ENCODE results near the gene PHETA1. TPM values are rescaled to one million over a fixed set of nuclear protein-coding genes. Genes with fewer than 3 reads are reported as not detected.

Gene PHETA1
- total and polyA plus RNA-seq, 2 donors (not counting 1 experiment from before 2014, with no cell fraction given): 7.4 to 9.4 TPM

- Mint-ChIP-seq H3K4me3 (no peak overlapping the region), H3K27ac (no peak overlapping the region), H3K4me1 (peaks cover 4% of the 10 kb centered on the region), H3K9me3 (ENCODE audit: insufficient read depth) (no peaks in the 10 kb centered on the region), H3K27me3 (peaks cover 16% of the 10 kb centered on the region)
- ChIA-PET POLR2A (no interaction called here), CTCF (interaction anchor here (7.1 kb wide), 1 partner anchor 421 kb away, joined by 54 read pairs; no protein-coding TSS in a partner anchor)
- intact Hi-C loops (cut with micrococcal nuclease): loop anchor here (5.0 kb wide), 1 partner anchor 293 kb away; no protein-coding TSS in a partner anchor
- no peaks in the 10 kb centered on the region for H4K20me1 ChIP-seq (ENCODE audit: control insufficient read depth, insufficient read depth, low read length, poor library complexity, severe bottlenecking)
- H3K4me1 ChIP-seq (ENCODE audit: control insufficient read depth in 2 of 2, insufficient read depth in 2 of 2, low read length in 2 of 2): peaks cover 5% of the 10 kb centered on the region in 2 donors
- no peak overlapping the region for H2AFZ ChIP-seq (ENCODE audit: insufficient read depth, low read depth, low read length, poor library complexity, severe bottlenecking)
- H3K4me3 ChIP-seq (ENCODE audit: control extremely low read depth in 1 of 5, extremely low read depth in 1 of 5, insufficient read depth in 1 of 5, low read depth in 2 of 5, low read length in 4 of 5): no peak overlapping the region
- no peak for ATAC-seq (ENCODE audit: low read depth)
- H3K9ac ChIP-seq (ENCODE audit: low read length): no peak overlapping the region
- H3K9me3 ChIP-seq (ENCODE audit: control extremely low read depth in 1 of 3, control insufficient read depth in 2 of 3, insufficient read depth in 1 of 3, low read length in 2 of 3): peaks cover 0 to 4% (median 0%) of the 10 kb centered on the region in 3 donors
- peaks cover 0 to 10% (median 1%) of the 10 kb centered on the region in 4 experiments for H3K27me3 ChIP-seq (replicated peaks in 1 of 4; ENCODE audit: control extremely low read depth in 1 of 4, control insufficient read depth in 3 of 4, insufficient read depth in 4 of 4, low read length in 3 of 4)
- 64% methylated on average over 7 of the region's 7 CpGs for WGBS (ENCODE audit: insufficient coverage)
- no peaks in the 10 kb centered on the region for H3K79me2 ChIP-seq (ENCODE audit: control insufficient read depth, insufficient read depth, low read length)
- TF ChIP-seq CTCF (IDR thresholded peaks at IDR 0.05) (no peak), EZH2 (IDR thresholded peaks at IDR 0.05; ENCODE audit: borderline replicate concordance, insufficient read depth, low read depth, low read length, poor library complexity, severe bottlenecking) (no peak)
- DNase-seq: no peak
- H3K27ac ChIP-seq (ENCODE audit: low read length in 2 of 2): no peak overlapping the region
- no peak overlapping the region for H3K4me2 ChIP-seq (replicated peaks; ENCODE audit: low read depth, low read length, poor library complexity, severe bottlenecking)
- no peaks in the 10 kb centered on the region for H3K36me3 ChIP-seq (replicated peaks in 1 of 2; ENCODE audit: control extremely low read depth in 1 of 2, control insufficient read depth in 1 of 2, extremely low read depth in 1 of 2, insufficient read depth in 2 of 2, low read length in 1 of 2)
Measured at GRCh38 chr12:111314953-111315539, 53.8 kb downstream of the PHETA1 start.

- Histone ChIP-seq H3K4me2 (replicated peaks; ENCODE audit: low read depth, low read length, poor library complexity, severe bottlenecking) (peak overlapping the region; percentile 39), H3K36me3 (replicated peaks in 1 of 2; ENCODE audit: control extremely low read depth in 1 of 2, control insufficient read depth in 1 of 2, extremely low read depth in 1 of 2, insufficient read depth in 2 of 2, low read length in 1 of 2) (no peaks in the 10 kb centered on the region), H3K27ac (ENCODE audit: low read length in 2 of 2) (no peak overlapping the region), H3K9ac (ENCODE audit: low read length) (no peak overlapping the region), H3K4me3 (ENCODE audit: control extremely low read depth in 1 of 5, extremely low read depth in 1 of 5, insufficient read depth in 1 of 5, low read depth in 2 of 5, low read length in 4 of 5) (no peak overlapping the region), H3K4me1 (ENCODE audit: control insufficient read depth in 2 of 2, insufficient read depth in 2 of 2, low read length in 2 of 2) (peaks cover 5% of the 10 kb centered on the region in 2 donors), H4K20me1 (ENCODE audit: control insufficient read depth, insufficient read depth, low read length, poor library complexity, severe bottlenecking) (no peaks in the 10 kb centered on the region), H3K9me3 (ENCODE audit: control extremely low read depth in 1 of 3, control insufficient read depth in 2 of 3, insufficient read depth in 1 of 3, low read length in 2 of 3) (peaks cover 0 to 5% (median 0%) of the 10 kb centered on the region in 3 donors), H3K27me3 (replicated peaks in 1 of 4; ENCODE audit: control extremely low read depth in 1 of 4, control insufficient read depth in 3 of 4, insufficient read depth in 4 of 4, low read length in 3 of 4) (peaks cover 0 to 10% (median 1%) of the 10 kb centered on the region in 4 experiments), H3K79me2 (ENCODE audit: control insufficient read depth, insufficient read depth, low read length) (no peaks in the 10 kb centered on the region), H2AFZ (ENCODE audit: insufficient read depth, low read depth, low read length, poor library complexity, severe bottlenecking) (peak overlapping the region; percentile 62)
- ATAC-seq (ENCODE audit: low read depth) (peak; percentile 62), DNase-seq (peak; percentile 79)
- Mint-ChIP-seq H3K9me3 (ENCODE audit: insufficient read depth) (no peaks in the 10 kb centered on the region), H3K4me3 (no peak overlapping the region), H3K4me1 (peaks cover 8% of the 10 kb centered on the region), H3K27me3 (peaks cover 16% of the 10 kb centered on the region), H3K27ac (peak overlapping the region; percentile 3)
- TF ChIP-seq EZH2 (IDR thresholded peaks at IDR 0.05; ENCODE audit: borderline replicate concordance, insufficient read depth, low read depth, low read length, poor library complexity, severe bottlenecking): no peak
- peak; percentile 97 for TF ChIP-seq CTCF (IDR thresholded peaks at IDR 0.05)
- CTCF ChIA-PET: interaction anchor here (0.9 to 7.1 kb wide), 6 partner anchors 9 to 960 kb away, joined by 3 to 54 read pairs (median 3); no protein-coding TSS in a partner anchor
- intact Hi-C loops (cut with micrococcal nuclease): loop anchor here (1.0 to 5.0 kb wide), 3 partner anchors 292 to 420 kb away; no protein-coding TSS in a partner anchor
- POLR2A ChIA-PET: no interaction called here
- 11% methylated on average over 4 of the region's 8 CpGs for WGBS (ENCODE audit: insufficient coverage)
Measured at GRCh38 chr12:111313833-111314259, 55.0 kb downstream of the PHETA1 start.
